Stimulated activated CD8-positive, alpha-beta memory T cell treated with anti-CD3 and anti-CD28 coated beads, Interleukin-12 subunit alpha, Interleukin-12 subunit beta, amount 100 ng/mL, for 24 hours (primary cell): ENCODE data around the gene SNX32.

Experiments used
- DNase-seq: peaks from one replicate; pipeline ENCODE4 v3.0.0-alpha.2; 2020; ENCODE audit errors: extremely low read depth

The SNX32 gene

GRCh38 chr11:65900125-65900898 lies 66.5 kb downstream of the SNX32 start, which contains the start of gene FOSL1:
Gene FOSL1, minus strand, starts transcription at chr11:65900388. Its CDS starts 49 bp downstream, at chr11:65900339.
- DNase-seq, result peak; percentile 88

- DNase-seq, result no peak
Observed at GRCh38 chr11:65900899-65901180, 67.1 kb downstream of the SNX32 start.

GRCh38 chr11:65903068-65903481 lies 69.3 kb downstream of the SNX32 start:
- DNase-seq, result no peak
